IMR-90 (cell line): ENCODE results near the gene RFPL3. TPM values are rescaled to one million over a fixed set of nuclear protein-coding genes. Genes with fewer than 3 reads are reported as not detected.

Experiments used
- ATAC-seq: fragments of 200-7000 bp; cut with Tn5 transposase; 2 replicates; pipeline ENCODE4 v1.9.1; 2020; ENCODE audit warnings: low read depth, mild to moderate bottlenecking, moderate library complexity
- BruUV-seq: library from RNA; stranded (reverse); fragments of 400-500 nt; replicated peaks from 2 replicates; lab custom pipeline; 2021; lab: Mats Ljungman, UMichigan
- CTCF ChIA-PET: fragments of 300-600 bp; formaldehyde crosslinking; extraction: SDS; loops from one replicate; lab custom pipeline; 2021; ENCODE audit warnings: antibody characterized with exemption; lab: Yijun Ruan, JAX
- POLR2A ChIA-PET: fragments of 300-600 bp; sonication (Branson Sonifier 250); formaldehyde crosslinking; loops from one replicate; lab custom pipeline; 2022; ENCODE audit warnings: antibody characterized with exemption; ENCODE audit not compliant: unreplicated experiment; lab: Charles Lee
- DNase-seq: peaks from one replicate; pipeline ENCODE4 v3.0.0; 2013
- H2AFZ ChIP-seq: replicated peaks from 2 replicates; pipeline ENCODE3; 2013; ENCODE audit warnings: low read length, mild to moderate bottlenecking; ENCODE audit not compliant: poor library complexity
- H2AK5ac ChIP-seq: 2 replicates; pipeline ENCODE4 v1.6.1; 2013; ENCODE audit warnings: low read depth, low read length, inconsistent platforms
- H2AK9ac ChIP-seq: replicated peaks from 2 replicates; pipeline ENCODE3; 2013; ENCODE audit warnings: mild to moderate bottlenecking, low read depth, low read length, moderate library complexity; ENCODE audit not compliant: poor library complexity
- H2BK120ac ChIP-seq: 2 replicates; pipeline ENCODE4 v1.6.1; 2013; ENCODE audit warnings: low read depth, low read length, inconsistent platforms
- H2BK15ac ChIP-seq: 3 replicates; pipeline ENCODE4 v1.6.1; 2013; ENCODE audit warnings: low read depth, low read length, inconsistent platforms
- H2BK20ac ChIP-seq: 2 replicates; pipeline ENCODE4 v1.6.1; 2013; ENCODE audit warnings: low read depth, mild to moderate bottlenecking, inconsistent platforms, low read length, moderate library complexity
- H2BK5ac ChIP-seq: 2 replicates; pipeline ENCODE4 v1.6.1; 2013; ENCODE audit warnings: mild to moderate bottlenecking, low read depth, low read length, inconsistent platforms; ENCODE audit not compliant: poor library complexity, severe bottlenecking
- H3K14ac ChIP-seq: replicated peaks from 2 replicates; pipeline ENCODE4 v1.6.1; 2013; ENCODE audit warnings: low read depth, low read length, inconsistent platforms
- H3K18ac ChIP-seq: 2 replicates; pipeline ENCODE4 v1.6.1; 2013; ENCODE audit warnings: low read depth, low read length, control low read depth
- H3K23ac ChIP-seq: 2 replicates; pipeline ENCODE4 v1.6.1; 2013; ENCODE audit warnings: low read depth, low read length, inconsistent platforms
- H3K27ac ChIP-seq: 2 replicates; pipeline ENCODE4 v1.5.1; 2013; ENCODE audit warnings: mild to moderate bottlenecking, control low read depth, low read length; ENCODE audit not compliant: insufficient read depth
- H3K27me3 ChIP-seq: 2 replicates; pipeline ENCODE4 v1.6.1; 2013; ENCODE audit warnings: low read length; ENCODE audit not compliant: control insufficient read depth, insufficient read depth
- H3K36me3 ChIP-seq: 2 replicates; pipeline ENCODE4 v1.6.1; 2013; ENCODE audit warnings: low read length, mixed read lengths; ENCODE audit not compliant: control insufficient read depth, insufficient read depth
- H3K4ac ChIP-seq: 2 replicates; pipeline ENCODE4 v1.6.1; 2013; ENCODE audit warnings: low read depth, low read length, inconsistent platforms
- H3K4me1 ChIP-seq: 2 replicates; pipeline ENCODE4 v1.6.1; 2013; ENCODE audit warnings: low read length, mixed read lengths; ENCODE audit not compliant: control insufficient read depth, insufficient read depth
- H3K4me2 ChIP-seq: 2 replicates; pipeline ENCODE4 v1.6.1; 2013; ENCODE audit warnings: low read depth, mild to moderate bottlenecking, control low read depth, low read length, moderate library complexity
- H3K4me3 ChIP-seq: 2 replicates; pipeline ENCODE4 v1.5.1; 2013; ENCODE audit warnings: low read depth, mild to moderate bottlenecking, control low read depth, low read length, moderate library complexity; ENCODE audit not compliant: insufficient read depth
- H3K56ac ChIP-seq: 2 replicates; pipeline ENCODE4 v1.6.1; 2013; ENCODE audit warnings: low read length, inconsistent platforms; ENCODE audit not compliant: insufficient read depth; ENCODE audit errors: extremely low read depth
- H3K79me1 ChIP-seq, 2 experiments: 2 replicates each; pipeline ENCODE4 v1.6.1; 2013; ENCODE audit warnings: low read length in 2 of 2, inconsistent platforms in 1 of 2, low read depth in 1 of 2
- H3K9ac ChIP-seq: 2 replicates; pipeline ENCODE4 v1.6.1; 2013; ENCODE audit warnings: low read depth, low read length, control low read depth
- H3K9me1 ChIP-seq: 2 replicates; pipeline ENCODE4 v1.6.1; 2013; ENCODE audit warnings: low read length, inconsistent platforms; ENCODE audit not compliant: insufficient read depth
- H3K9me3 ChIP-seq: 2 replicates; pipeline ENCODE4 v1.6.1; 2013; ENCODE audit warnings: low read length; ENCODE audit not compliant: control insufficient read depth, insufficient read depth
- H4K20me1 ChIP-seq: 2 replicates; pipeline ENCODE4 v1.6.1; 2013; ENCODE audit warnings: low read length, inconsistent platforms; ENCODE audit not compliant: insufficient read depth
- H4K5ac ChIP-seq: 2 replicates; pipeline ENCODE4 v1.6.1; 2013; ENCODE audit warnings: mild to moderate bottlenecking, low read depth, low read length, control low read depth
- H4K8ac ChIP-seq, 2 experiments: 2 replicates each; pipeline ENCODE4 v1.6.1; 2013; ENCODE audit warnings: low read depth in 2 of 2, low read length in 2 of 2, control low read depth in 1 of 2, inconsistent platforms in 1 of 2
- H4K91ac ChIP-seq: 2 replicates; pipeline ENCODE4 v1.6.1; 2013; ENCODE audit warnings: low read depth, low read length, inconsistent platforms; ENCODE audit not compliant: insufficient read depth
- BHLHE40 ChIP-seq: fragments of 150-350 bp; IDR thresholded peaks from 2 replicates; pipeline ENCODE4 v1.6.1; 2016; ENCODE audit warnings: mild to moderate bottlenecking, low read depth, low read length
- CEBPB ChIP-seq: IDR thresholded peaks from 2 replicates; pipeline ENCODE4 v1.6.1; 2012; ENCODE audit warnings: low read depth, low read length, improper control_type of control experiment
- CHD1 ChIP-seq: IDR thresholded peaks from 2 replicates; pipeline ENCODE4 v1.6.1; 2012; ENCODE audit warnings: low read depth, low read length, improper control_type of control experiment
- MAZ ChIP-seq: IDR thresholded peaks from 2 replicates; pipeline ENCODE4 v1.6.1; 2012; ENCODE audit warnings: low read depth, mild to moderate bottlenecking, low read length, improper control_type of control experiment, moderate library complexity, borderline replicate concordance
- MXI1 ChIP-seq: IDR thresholded peaks from 2 replicates; pipeline ENCODE4 v1.6.1; 2012; ENCODE audit warnings: low read depth, mild to moderate bottlenecking, low read length, moderate library complexity, borderline replicate concordance
- POLR2A ChIP-seq: IDR thresholded peaks from 2 replicates; pipeline ENCODE4 v1.6.1; 2012; ENCODE audit warnings: mild to moderate bottlenecking, low read depth, low read length
- RAD21 ChIP-seq: IDR thresholded peaks from 2 replicates; pipeline ENCODE4 v1.6.1; 2012; ENCODE audit warnings: low read length, improper control_type of control experiment
- RCOR1 ChIP-seq: IDR thresholded peaks from 2 replicates; pipeline ENCODE4 v1.6.1; 2012; ENCODE audit warnings: mild to moderate bottlenecking, low read length, improper control_type of control experiment; ENCODE audit not compliant: insufficient replicate concordance
- SMC3 ChIP-seq: fragments of 150-350 bp; IDR thresholded peaks from 2 replicates; pipeline ENCODE4 v1.6.1; 2016; ENCODE audit warnings: low read depth, mild to moderate bottlenecking, antibody characterized with exemption, low read length, moderate library complexity
- USF2 ChIP-seq: fragments of 150-350 bp; IDR thresholded peaks from 2 replicates; pipeline ENCODE4 v1.6.1; 2017; ENCODE audit warnings: mild to moderate bottlenecking, antibody characterized with exemption, low read length, low read depth
- WGBS, 2 experiments: methylation state at CpG; one replicate each; pipeline versions ENCODE4 v1.1.5 to v1.1.7; 2013; ENCODE audit warnings: missing lambda C conversion rate in 2 of 2; ENCODE audit not compliant: insufficient read length in 1 of 2; ENCODE audit errors: extremely low coverage in 2 of 2; 5-methylcytosine and 5-hydroxymethylcytosine counted together
- dilution Hi-C: fragments of 300-500 bp; cut with HindIII; formaldehyde crosslinking; loops from one replicate; pipeline ENCODE4 v1.14.3; 2018; ENCODE audit warnings: low sequenced_read_pairs; ENCODE audit not compliant: unreplicated experiment
- in situ Hi-C: fragments of 300-500 bp; cut with MboI; formaldehyde crosslinking; loops from 3 replicates; pipeline ENCODE4 v1.14.3; 2019; ENCODE audit warnings: low sequenced_read_pairs, inconsistent platforms, mixed read lengths
- intact Hi-C: fragments of 100-400 bp; cut with micrococcal nuclease; formaldehyde crosslinking; loops from 2 replicates; pipeline ENCODE4 v1.10.0; 2022
- polyA plus RNA-seq, 3 experiments: library from polyadenylated mRNA; depleted of rRNA; stranded (reverse); fragments of >200 nt; gene quantifications; 2 replicates each; pipeline ENCODE4 v1.2.3, GENCODE V29; 2012; ENCODE audit warnings: low replicate concordance in 1 of 3
- total RNA-seq: library from RNA; depleted of rRNA; stranded (reverse); fragments of >200 nt; gene quantifications from 2 replicates; pipeline ENCODE4 v1.2.3, GENCODE V29; 2012
- TF ChIP-seq, protein P1 (sequence below): conservative IDR thresholded peaks from 2 replicates; pipeline ENCODE4 v1.5.1; 2012; ENCODE audit warnings: mild to moderate bottlenecking, low read depth, low read length, improper control_type of control experiment

RFPL3 gene
- total and polyA plus RNA-seq, 2 of the 4 experiments (the other 2 are of a cell fraction): not detected

- Histone ChIP-seq H3K9me1 (no peaks in the 10 kb centered on the region; the same call in 1 of the 2 replicates), H3K18ac (no peak overlapping the region), H3K4me1 (no peaks in the 10 kb centered on the region), H3K4ac (no peak overlapping the region), H3K36me3 (peaks cover 64% of the 10 kb centered on the region), H3K27ac (no peak overlapping the region), H2BK5ac (no peak overlapping the region), H3K79me1 (peaks cover 0 to 6% of the 10 kb centered on the region in 2 experiments; a peak in 2 of 4 replicates), H3K56ac (no peak overlapping the region), H2BK20ac (no peak overlapping the region), H3K9me3 (no peaks in the 10 kb centered on the region), H3K4me3 (no peak overlapping the region), H3K27me3 (no peaks in the 10 kb centered on the region), H3K14ac (no peak overlapping the region), H3K23ac (no peak overlapping the region), H3K4me2 (no peak overlapping the region), H2AFZ (no peak overlapping the region), H4K5ac (no peak overlapping the region), H4K20me1 (no peaks in the 10 kb centered on the region), H4K8ac (no peak overlapping the region), H2AK5ac (no peak overlapping the region), H2BK120ac (no peak overlapping the region), H4K91ac (no peak overlapping the region), H2BK15ac (no peak overlapping the region), H2AK9ac (no peak overlapping the region), H3K9ac (no peak overlapping the region)
- ChIA-PET POLR2A (no interaction called here), CTCF (interaction anchor here (1.1 kb wide), 1 partner anchor 24 kb away, joined by 3 read pairs; no protein-coding TSS in a partner anchor)
- no TSS peak for BruUV-seq
- TF ChIP-seq BHLHE40: no peak
- no peak for TF ChIP-seq MXI1
- no peak for TF ChIP-seq POLR2A
- no peak for TF ChIP-seq RCOR1
- no peak for TF ChIP-seq RAD21
- no peak for TF ChIP-seq CEBPB
- no peak for TF ChIP-seq CHD1
- TF ChIP-seq, protein P1, sequence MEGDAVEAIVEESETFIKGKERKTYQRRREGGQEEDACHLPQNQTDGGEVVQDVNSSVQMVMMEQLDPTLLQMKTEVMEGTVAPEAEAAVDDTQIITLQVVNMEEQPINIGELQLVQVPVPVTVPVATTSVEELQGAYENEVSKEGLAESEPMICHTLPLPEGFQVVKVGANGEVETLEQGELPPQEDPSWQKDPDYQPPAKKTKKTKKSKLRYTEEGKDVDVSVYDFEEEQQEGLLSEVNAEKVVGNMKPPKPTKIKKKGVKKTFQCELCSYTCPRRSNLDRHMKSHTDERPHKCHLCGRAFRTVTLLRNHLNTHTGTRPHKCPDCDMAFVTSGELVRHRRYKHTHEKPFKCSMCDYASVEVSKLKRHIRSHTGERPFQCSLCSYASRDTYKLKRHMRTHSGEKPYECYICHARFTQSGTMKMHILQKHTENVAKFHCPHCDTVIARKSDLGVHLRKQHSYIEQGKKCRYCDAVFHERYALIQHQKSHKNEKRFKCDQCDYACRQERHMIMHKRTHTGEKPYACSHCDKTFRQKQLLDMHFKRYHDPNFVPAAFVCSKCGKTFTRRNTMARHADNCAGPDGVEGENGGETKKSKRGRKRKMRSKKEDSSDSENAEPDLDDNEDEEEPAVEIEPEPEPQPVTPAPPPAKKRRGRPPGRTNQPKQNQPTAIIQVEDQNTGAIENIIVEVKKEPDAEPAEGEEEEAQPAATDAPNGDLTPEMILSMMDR: no peak
- no peak for TF ChIP-seq USF2
- no peak for TF ChIP-seq MAZ
- TF ChIP-seq SMC3: no peak
- no peak for DNase-seq
- dilution Hi-C loops (no loop called here), intact Hi-C loops (no loop called here), in situ Hi-C loops (loop anchor here (10.0 kb wide), 1 partner anchor 428 kb away; no protein-coding TSS in a partner anchor)
- ATAC-seq: no peak
- no CpG with 5 or more reads among the region's 5 CpGs for WGBS, 2 experiments
Measured at GRCh38 chr22:32396746-32397145, 39.1 kb downstream of the RFPL3 start.
